Thyroid gland (tissue), 4 donors: ENCODE measurements around the gene CDC25B.

Source experiments
- POLR2A ChIP-seq, 2 donors: fragments of 450-650 bp; IDR thresholded peaks; one replicate each; pipeline ENCODE4 v1.6.1; 2017; ENCODE audit warnings: antibody characterized with exemption in 2 of 2, mild to moderate bottlenecking in 2 of 2, moderate library complexity in 1 of 2
- TF ChIP-seq, protein P1 (sequence below), 6 experiments: fragments of 200-600 bp in 3 of 6; fragments of 450-650 bp in 3 of 6; sonication (generic) in 3 of 6; IDR thresholded peaks; one replicate each; pipeline ENCODE4 v1.5.1; 2016 to 2019; ENCODE audit warnings: antibody characterized with exemption in 6 of 6, mild to moderate bottlenecking in 2 of 6, inconsistent platforms in 1 of 6, moderate library complexity in 1 of 6

DNA sequence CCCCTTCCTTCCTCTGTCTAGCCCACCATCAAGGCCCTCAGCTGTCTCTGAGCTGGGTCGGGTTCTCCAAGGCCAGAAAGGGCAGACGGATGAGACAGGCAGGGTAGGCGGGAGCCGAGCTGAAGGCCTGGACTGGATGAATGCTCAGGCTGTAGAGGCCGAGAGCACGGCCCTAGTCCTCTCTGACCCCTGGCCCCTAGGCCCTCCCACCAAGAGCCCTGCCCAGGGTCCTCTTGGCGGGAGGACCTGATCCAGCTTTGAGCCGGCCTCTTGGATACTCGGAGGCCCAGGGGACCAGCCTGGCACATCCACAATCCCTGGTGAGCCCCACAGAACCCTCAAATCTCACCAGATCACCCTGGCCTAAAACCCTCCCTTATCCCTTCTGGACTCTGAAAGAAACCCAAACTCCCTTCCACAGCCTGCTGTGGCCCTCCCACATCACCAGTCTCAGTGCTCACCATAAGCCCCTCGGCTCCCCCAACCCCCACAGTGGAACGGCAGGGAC lies 36.7 kb upstream of the CDC25B start:
- TF ChIP-seq, protein P1, sequence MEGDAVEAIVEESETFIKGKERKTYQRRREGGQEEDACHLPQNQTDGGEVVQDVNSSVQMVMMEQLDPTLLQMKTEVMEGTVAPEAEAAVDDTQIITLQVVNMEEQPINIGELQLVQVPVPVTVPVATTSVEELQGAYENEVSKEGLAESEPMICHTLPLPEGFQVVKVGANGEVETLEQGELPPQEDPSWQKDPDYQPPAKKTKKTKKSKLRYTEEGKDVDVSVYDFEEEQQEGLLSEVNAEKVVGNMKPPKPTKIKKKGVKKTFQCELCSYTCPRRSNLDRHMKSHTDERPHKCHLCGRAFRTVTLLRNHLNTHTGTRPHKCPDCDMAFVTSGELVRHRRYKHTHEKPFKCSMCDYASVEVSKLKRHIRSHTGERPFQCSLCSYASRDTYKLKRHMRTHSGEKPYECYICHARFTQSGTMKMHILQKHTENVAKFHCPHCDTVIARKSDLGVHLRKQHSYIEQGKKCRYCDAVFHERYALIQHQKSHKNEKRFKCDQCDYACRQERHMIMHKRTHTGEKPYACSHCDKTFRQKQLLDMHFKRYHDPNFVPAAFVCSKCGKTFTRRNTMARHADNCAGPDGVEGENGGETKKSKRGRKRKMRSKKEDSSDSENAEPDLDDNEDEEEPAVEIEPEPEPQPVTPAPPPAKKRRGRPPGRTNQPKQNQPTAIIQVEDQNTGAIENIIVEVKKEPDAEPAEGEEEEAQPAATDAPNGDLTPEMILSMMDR (IDR thresholded peaks at IDR 0.05), result no peak
- TF ChIP-seq POLR2A (IDR thresholded peaks at IDR 0.05), result no peak
